Nephron progenitor cell (in vitro differentiated cells): Measurements from ENCODE around the gene PLA2G4A.

Experiments used
- DNase-seq: peaks from one replicate; pipeline ENCODE4 v3.0.0; 2021
- H3K27ac Mint-ChIP-seq: 2 replicates; pipeline ENCODE4 v1.8.0; 2021; ENCODE audit warnings: mild to moderate bottlenecking, moderate library complexity, mixed read lengths
- H3K27me3 Mint-ChIP-seq: 2 replicates; pipeline ENCODE4 v1.8.0; 2021; ENCODE audit warnings: mild to moderate bottlenecking, low read depth, mixed read lengths; ENCODE audit not compliant: poor library complexity
- H3K36me3 Mint-ChIP-seq: 2 replicates; pipeline ENCODE4 v1.8.0; 2021; ENCODE audit warnings: low read depth, mixed read lengths
- H3K4me1 Mint-ChIP-seq: 2 replicates; pipeline ENCODE4 v1.8.0; 2021; ENCODE audit warnings: mixed read lengths
- H3K4me3 Mint-ChIP-seq: 2 replicates; pipeline ENCODE4 v1.8.0; 2021; ENCODE audit warnings: mild to moderate bottlenecking, moderate library complexity, mixed read lengths
- H3K9me3 Mint-ChIP-seq: 2 replicates; pipeline ENCODE4 v1.8.0; 2021; ENCODE audit warnings: mild to moderate bottlenecking, moderate library complexity, mixed read lengths
- CTCF ChIP-seq: fragments of 200-600 bp; sonication (generic); IDR thresholded peaks from 2 replicates; pipeline ENCODE4 v1.5.0; 2021; ENCODE audit warnings: antibody characterized with exemption

The PLA2G4A gene

GRCh38 chr1:187009320-187009719 is 180.6 kb downstream of the PLA2G4A start:
- Mint-ChIP-seq H3K27ac (no peak overlapping the region), H3K9me3 (peaks cover 29% of the 10 kb centered on the region), H3K4me1 (no peaks in the 10 kb centered on the region), H3K27me3 (no peaks in the 10 kb centered on the region), H3K4me3 (no peak overlapping the region), H3K36me3 (no peaks in the 10 kb centered on the region)
- DNase-seq, result no peak
- TF ChIP-seq CTCF, result no peak

- H3K4me1 Mint-ChIP-seq, result no peaks in the 10 kb centered on the region
- no peaks in the 10 kb centered on the region for H3K36me3 Mint-ChIP-seq
- H3K9me3 Mint-ChIP-seq, result peaks cover 29% of the 10 kb centered on the region
- TF ChIP-seq CTCF, result no peak
- no peaks in the 10 kb centered on the region for H3K27me3 Mint-ChIP-seq
- no peak overlapping the region for H3K27ac Mint-ChIP-seq
- no peak for DNase-seq
- H3K4me3 Mint-ChIP-seq, result no peak overlapping the region
Observed at GRCh38 chr1:187010571-187011309, 182.0 kb downstream of the PLA2G4A start.

GRCh38 chr1:187013582-187014200 is 184.9 kb downstream of the PLA2G4A start:
- Mint-ChIP-seq H3K9me3 (peaks cover 7% of the 10 kb centered on the region), H3K27me3 (no peaks in the 10 kb centered on the region), H3K4me3 (no peak overlapping the region), H3K27ac (no peak overlapping the region), H3K4me1 (no peaks in the 10 kb centered on the region), H3K36me3 (no peaks in the 10 kb centered on the region)
- TF ChIP-seq CTCF, result no peak
- DNase-seq, result no peak

- Mint-ChIP-seq H3K9me3 (peaks cover 3% of the 10 kb centered on the region), H3K27me3 (no peaks in the 10 kb centered on the region), H3K4me3 (no peak overlapping the region), H3K27ac (no peak overlapping the region), H3K36me3 (no peaks in the 10 kb centered on the region), H3K4me1 (no peaks in the 10 kb centered on the region)
- DNase-seq, result no peak
- TF ChIP-seq CTCF, result no peak
Observed at GRCh38 chr1:187018291-187018690, 189.5 kb downstream of the PLA2G4A start.

- Mint-ChIP-seq H3K27ac (no peak overlapping the region), H3K4me3 (no peak overlapping the region), H3K27me3 (no peaks in the 10 kb centered on the region), H3K4me1 (no peaks in the 10 kb centered on the region), H3K9me3 (peaks cover 15% of the 10 kb centered on the region), H3K36me3 (no peaks in the 10 kb centered on the region)
- no peak for DNase-seq
- no peak for TF ChIP-seq CTCF
Observed at GRCh38 chr1:187027253-187027652, 198.5 kb downstream of the PLA2G4A start.
